CD14-positive monocyte (primary cell): ENCODE results near the gene SREK1. TPM values are rescaled to one million over a fixed set of nuclear protein-coding genes. Genes with fewer than 3 reads are reported as not detected.

ENCODE experiments used
- DNase-seq, 3 donors: peaks; one replicate each; pipeline ENCODE4 v3.0.0-alpha.2; 2011 to 2022
- H2AFZ ChIP-seq: 2 replicates; pipeline ENCODE4 v1.6.0; 2012; ENCODE audit warnings: mild to moderate bottlenecking, low read depth, low read length, inconsistent platforms; ENCODE audit not compliant: insufficient read depth, poor library complexity, severe bottlenecking
- H3K27ac ChIP-seq, 2 donors: 1 replicate in 1 of 2; 2 replicates in 1 of 2; pipeline ENCODE4 v1.5.1; 2012 to 2013; ENCODE audit warnings: low read length in 2 of 2, control low read depth in 1 of 2, inconsistent platforms in 1 of 2, low read depth in 1 of 2, mild to moderate bottlenecking in 1 of 2
- H3K27me3 ChIP-seq, 2 donors: one replicate each; pipeline versions ENCODE4 v1.6.0 to v1.6.1; 2011 to 2013; ENCODE audit warnings: low read length in 2 of 2; ENCODE audit not compliant: control insufficient read depth in 2 of 2, insufficient read depth in 2 of 2
- H3K36me3 ChIP-seq, 2 donors: replicated peaks in 1 of 2; 1 replicate in 1 of 2; 2 replicates in 1 of 2; pipeline versions ENCODE4 v1.5.1 to v1.6.1; 2012 to 2013; ENCODE audit warnings: low read length in 2 of 2, control low read depth in 1 of 2, inconsistent platforms in 1 of 2, mild to moderate bottlenecking in 1 of 2; ENCODE audit not compliant: insufficient read depth in 2 of 2, control insufficient read depth in 1 of 2
- H3K4me1 ChIP-seq, 2 donors: 1 replicate in 1 of 2; 2 replicates in 1 of 2; pipeline versions ENCODE4 v1.5.1 to v1.6.1; 2012 to 2013; ENCODE audit warnings: low read length in 2 of 2, control low read depth in 1 of 2, inconsistent platforms in 1 of 2, mild to moderate bottlenecking in 1 of 2, moderate library complexity in 1 of 2; ENCODE audit not compliant: insufficient read depth in 2 of 2, control insufficient read depth in 1 of 2
- H3K4me2 ChIP-seq: replicated peaks from 2 replicates; pipeline ENCODE3; 2012; ENCODE audit warnings: low read length, moderate library complexity, mild to moderate bottlenecking; ENCODE audit not compliant: poor library complexity, severe bottlenecking; ENCODE audit errors: extremely low read depth
- H3K4me3 ChIP-seq, 3 experiments: fragments of 200-600 bp in 1 of 3; sonication (generic) in 1 of 3; replicated peaks in 1 of 3; 1 replicate in 2 of 3; 2 replicates in 1 of 3; pipeline ENCODE4 v1.5.1; 2011 to 2013; ENCODE audit warnings: low read length in 3 of 3, mild to moderate bottlenecking in 3 of 3, control low read depth in 2 of 3, low read depth in 2 of 3, inconsistent platforms in 1 of 3, moderate library complexity in 1 of 3
- H3K79me2 ChIP-seq: 2 replicates; pipeline ENCODE4 v1.6.0; 2012; ENCODE audit warnings: mild to moderate bottlenecking, control low read depth, inconsistent platforms, low read length, moderate library complexity; ENCODE audit not compliant: insufficient read depth
- H3K9ac ChIP-seq: 2 replicates; pipeline ENCODE4 v1.6.0; 2017; ENCODE audit warnings: low read length, mild to moderate bottlenecking; ENCODE audit not compliant: insufficient read depth, poor library complexity, severe bottlenecking
- H3K9me3 ChIP-seq, 2 donors: replicated peaks in 1 of 2; 1 replicate in 1 of 2; 2 replicates in 1 of 2; pipeline versions ENCODE4 v1.5.1 to v1.6.1; 2012 to 2013; ENCODE audit warnings: low read length in 2 of 2, control low read depth in 1 of 2; ENCODE audit not compliant: control insufficient read depth in 1 of 2, insufficient read depth in 1 of 2
- H4K20me1 ChIP-seq: 2 replicates; pipeline ENCODE4 v1.6.0; 2012; ENCODE audit warnings: mild to moderate bottlenecking, low read length, control low read depth, moderate library complexity; ENCODE audit not compliant: insufficient read depth
- H3K27ac Mint-ChIP-seq, 7 donors: one replicate each; pipeline ENCODE4 v1.8.0; 2020; ENCODE audit warnings: mild to moderate bottlenecking in 7 of 7, mixed read lengths in 7 of 7, moderate library complexity in 6 of 7, inconsistent platforms in 2 of 7
- H3K27me3 Mint-ChIP-seq, 3 donors: one replicate each; pipeline ENCODE4 v1.8.0; 2021 to 2022; ENCODE audit warnings: low read depth in 3 of 3, mild to moderate bottlenecking in 3 of 3, mixed read lengths in 3 of 3, moderate library complexity in 3 of 3, inconsistent platforms in 1 of 3
- H3K36me3 Mint-ChIP-seq, 2 donors: one replicate each; pipeline ENCODE4 v1.8.0; 2020; ENCODE audit warnings: mixed read lengths in 2 of 2, inconsistent platforms in 1 of 2, mild to moderate bottlenecking in 1 of 2
- H3K4me1 Mint-ChIP-seq: one replicate; pipeline ENCODE4 v1.8.0; 2020; ENCODE audit warnings: mild to moderate bottlenecking, mixed read lengths
- H3K4me3 Mint-ChIP-seq, 2 donors: one replicate each; pipeline ENCODE4 v1.8.0; 2020; ENCODE audit warnings: mild to moderate bottlenecking in 2 of 2, mixed read lengths in 2 of 2, moderate library complexity in 1 of 2
- H3K9me3 Mint-ChIP-seq, 7 donors: one replicate each; pipeline ENCODE4 v1.8.0; 2020 to 2022; ENCODE audit warnings: mixed read lengths in 7 of 7, mild to moderate bottlenecking in 6 of 7, moderate library complexity in 6 of 7, inconsistent platforms in 2 of 7
- CTCF ChIP-seq: fragments of 200-600 bp; IDR thresholded peaks from one replicate; pipeline ENCODE4 v1.8.0; 2022; ENCODE audit warnings: antibody characterized with exemption, mild to moderate bottlenecking
- WGBS: methylation state at CpG from one replicate; pipeline ENCODE4 v1.1.5; 2013; ENCODE audit warnings: missing lambda C conversion rate; ENCODE audit not compliant: insufficient coverage; 5-methylcytosine and 5-hydroxymethylcytosine counted together
- intact Hi-C, 2 donors: fragments of 100-400 bp; cut with micrococcal nuclease; formaldehyde crosslinking; loops; one replicate each; pipeline versions ENCODE4 v1.15.0 to v1.15.1; 2023
- polyA plus RNA-seq, 3 donors: library from polyadenylated mRNA; depleted of rRNA in 1 of 3; unstranded in 2 of 3; stranded (reverse) in 1 of 3; fragments of 300-500 nt in 2 of 3; fragments of >200 nt in 1 of 3; fragmentation: Illumina TruSeq in 2 of 3; gene quantifications; 1 replicate in 2 of 3; 2 replicates in 1 of 3; pipeline ENCODE4 v1.2.3, GENCODE V29; 2012 to 2021

The SREK1 gene
- polyA plus RNA-seq, 3 donors = 6.4 to 34.8 (median 9.8) TPM

- Histone ChIP-seq H3K27ac (no peak overlapping the region), H3K4me3 (no peak overlapping the region), H3K9ac (no peak overlapping the region), H3K27me3 (no peaks in the 10 kb centered on the region), H2AFZ (no peak overlapping the region), H3K36me3 (no peaks in the 10 kb centered on the region), H4K20me1 (no peaks in the 10 kb centered on the region), H3K79me2 (no peaks in the 10 kb centered on the region), H3K4me2 (no peak overlapping the region), H3K4me1 (no peaks in the 10 kb centered on the region), H3K9me3 (peaks cover 0 to 3% of the 10 kb centered on the region in 2 donors)
- 54% methylated on average over 2 of the region's 4 CpGs for WGBS
- Mint-ChIP-seq H3K4me3 (no peak overlapping the region), H3K27ac (no peak overlapping the region), H3K9me3 (peaks cover 0 to 9% (median 6%) of the 10 kb centered on the region in 7 donors), H3K36me3 (no peaks in the 10 kb centered on the region), H3K4me1 (no peaks in the 10 kb centered on the region), H3K27me3 (peaks cover 0 to 5% (median 2%) of the 10 kb centered on the region in 3 donors)
- TF ChIP-seq CTCF = no peak
- intact Hi-C loops = no loop called here
- DNase-seq = no peak
Measured at GRCh38 chr5:66223637-66224036, 79.5 kb downstream of the SREK1 start.

DNA sequence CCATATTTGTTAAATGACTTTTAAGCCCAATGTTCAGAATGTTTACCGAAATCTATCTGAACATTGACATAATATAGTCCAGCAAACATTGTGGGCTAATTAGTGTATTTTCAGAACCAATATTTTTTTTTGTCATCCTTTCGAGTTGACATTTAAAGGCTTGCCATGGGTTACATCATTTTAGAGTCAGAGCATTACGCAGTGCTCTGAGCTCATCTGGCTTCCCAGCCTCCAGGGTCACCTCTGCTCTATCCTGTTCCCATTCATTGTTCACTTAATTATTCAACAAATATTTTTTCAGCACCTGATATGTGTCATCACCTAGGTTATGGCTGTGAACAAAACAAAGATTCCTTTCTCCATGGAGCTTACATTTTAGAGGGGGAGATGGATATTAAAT is 80.2 kb downstream of the SREK1 start:
- Histone ChIP-seq H3K27me3 (no peaks in the 10 kb centered on the region), H3K4me1 (no peaks in the 10 kb centered on the region), H3K79me2 (no peaks in the 10 kb centered on the region), H4K20me1 (no peaks in the 10 kb centered on the region), H3K4me2 (no peak overlapping the region), H3K36me3 (no peaks in the 10 kb centered on the region), H3K9me3 (peaks cover 0 to 3% of the 10 kb centered on the region in 2 donors), H3K9ac (no peak overlapping the region), H2AFZ (no peak overlapping the region), H3K4me3 (no peak overlapping the region), H3K27ac (no peak overlapping the region)
- DNase-seq = no peak
- Mint-ChIP-seq H3K9me3 (peaks cover 0 to 10% (median 6%) of the 10 kb centered on the region in 7 donors), H3K4me3 (no peak overlapping the region), H3K27ac (no peak overlapping the region), H3K36me3 (no peaks in the 10 kb centered on the region), H3K4me1 (no peaks in the 10 kb centered on the region), H3K27me3 (peaks cover 0 to 5% (median 2%) of the 10 kb centered on the region in 3 donors)
- WGBS = 100% methylated on average over 2 of the region's 3 CpGs
- intact Hi-C loops = no loop called here
- no peak for TF ChIP-seq CTCF
